HEK293T (cell line): ENCODE measurements around the gene TMEM135.

Experiments
- CTCF ChIA-PET: fragments of 350-600 bp; formaldehyde crosslinking; extraction: SDS; loops from one replicate; lab custom pipeline; 2021; ENCODE audit warnings: antibody characterized with exemption, inconsistent platforms; lab: Yijun Ruan, JAX
- POLR2A ChIA-PET: fragments of 350-600 bp; formaldehyde crosslinking; extraction: SDS; loops from one replicate; lab custom pipeline; 2020; ENCODE audit warnings: antibody characterized with exemption, inconsistent platforms; lab: Yijun Ruan, JAX
- DNase-seq: peaks from one replicate; pipeline ENCODE4 v3.0.0; 2012; ENCODE audit warnings: mixed read lengths; ENCODE audit errors: extremely low spot score
- ARNT ChIP-seq: fragments of 450-650 bp; IDR thresholded peaks from 2 replicates; pipeline ENCODE4 v1.6.1; 2017; ENCODE audit warnings: mild to moderate bottlenecking
- BHLHE40 ChIP-seq: fragments of 450-650 bp; IDR thresholded peaks from 2 replicates; pipeline ENCODE4 v1.6.1; 2016; ENCODE audit warnings: mild to moderate bottlenecking, moderate library complexity, borderline replicate concordance
- CTBP1 ChIP-seq: fragments of 450-650 bp; IDR thresholded peaks from 2 replicates; pipeline ENCODE4 v1.6.1; 2016; ENCODE audit warnings: borderline replicate concordance
- ELF4 ChIP-seq: fragments of 450-650 bp; IDR thresholded peaks from 2 replicates; pipeline ENCODE4 v1.6.1; 2017; ENCODE audit warnings: antibody characterized with exemption
- FOXA1 ChIP-seq: fragments of 450-650 bp; IDR thresholded peaks from 2 replicates; pipeline ENCODE4 v1.6.1; 2016; ENCODE audit warnings: mild to moderate bottlenecking
- FOXK2 ChIP-seq: fragments of 450-650 bp; IDR thresholded peaks from 2 replicates; pipeline ENCODE4 v1.6.1; 2016; ENCODE audit warnings: mild to moderate bottlenecking
- FOXM1 ChIP-seq: fragments of 450-650 bp; IDR thresholded peaks from 2 replicates; pipeline ENCODE4 v1.6.1; 2017; ENCODE audit warnings: mild to moderate bottlenecking, borderline replicate concordance
- HDGF ChIP-seq: fragments of 450-650 bp; IDR thresholded peaks from 2 replicates; pipeline ENCODE4 v1.6.1; 2017; ENCODE audit warnings: antibody characterized with exemption, borderline replicate concordance
- L3MBTL2 ChIP-seq: fragments of 450-650 bp; conservative IDR thresholded peaks from 2 replicates; pipeline ENCODE4 v1.6.1; 2016; ENCODE audit warnings: mild to moderate bottlenecking
- LEF1 ChIP-seq: fragments of 450-650 bp; IDR thresholded peaks from 2 replicates; pipeline ENCODE4 v1.6.1; 2017; ENCODE audit warnings: mild to moderate bottlenecking, borderline replicate concordance
- NFRKB ChIP-seq: fragments of 450-650 bp; IDR thresholded peaks from 2 replicates; pipeline ENCODE4 v1.6.1; 2016; ENCODE audit warnings: mild to moderate bottlenecking, moderate library complexity
- PKNOX1 ChIP-seq: fragments of 450-650 bp; IDR thresholded peaks from 2 replicates; pipeline ENCODE4 v1.6.1; 2016
- SP1 ChIP-seq: fragments of 450-650 bp; IDR thresholded peaks from 2 replicates; pipeline ENCODE4 v1.6.1; 2017
- SUZ12 ChIP-seq: fragments of 450-650 bp; IDR thresholded peaks from 2 replicates; pipeline ENCODE4 v1.6.1; 2016; ENCODE audit warnings: mild to moderate bottlenecking
- TARDBP ChIP-seq: fragments of 450-650 bp; IDR thresholded peaks from 2 replicates; pipeline ENCODE4 v1.6.1; 2016
- ZNF384 ChIP-seq: fragments of 450-650 bp; IDR thresholded peaks from 2 replicates; pipeline ENCODE4 v1.6.1; 2016

The TMEM135 gene

DNA sequence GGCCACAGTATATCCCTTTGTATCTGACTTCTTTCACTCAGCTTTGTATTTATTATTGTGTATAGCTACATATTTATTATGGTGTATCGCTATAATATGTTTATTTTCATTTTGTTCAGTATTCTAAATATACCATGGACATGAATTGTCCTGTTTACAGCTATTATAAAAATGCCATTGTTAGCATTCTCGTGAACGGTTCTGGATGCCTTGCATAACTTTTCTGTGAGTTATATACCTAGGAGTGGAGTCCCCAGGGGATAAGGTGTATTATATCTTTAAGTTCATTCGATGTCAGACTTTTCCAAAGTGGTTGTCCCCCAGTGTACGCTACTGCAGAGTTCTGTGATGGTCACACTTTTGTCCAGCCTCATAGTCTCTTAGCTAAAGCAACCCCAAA, 301.7 kb downstream of the TMEM135 start:
- POLR2A ChIA-PET = no interaction called here

DNA sequence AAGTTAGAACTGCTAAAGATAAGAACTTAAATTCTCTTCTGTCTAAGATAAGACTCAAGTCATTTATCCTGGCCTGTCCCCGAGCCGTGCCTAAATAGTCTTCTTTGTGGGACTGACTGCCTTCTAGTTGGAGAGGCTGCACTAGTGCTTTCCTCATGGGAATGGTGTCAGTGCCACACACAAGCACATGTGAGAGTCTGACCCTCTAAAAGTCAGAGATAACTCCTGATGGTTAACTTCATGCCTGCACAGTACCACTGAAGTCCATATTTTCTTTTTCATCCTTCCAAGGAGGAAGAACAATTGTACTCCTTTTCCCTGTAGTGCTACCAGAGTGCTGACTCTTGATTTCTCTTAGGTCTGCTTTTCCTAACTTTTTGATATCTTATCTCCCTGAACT, 309.7 kb downstream of the TMEM135 start:
- TF ChIP-seq ELF4 (no peak), LEF1 (no peak), HDGF (no peak), ARNT (no peak), BHLHE40 (no peak), FOXA1 (no peak), SUZ12 (no peak), L3MBTL2 (no peak), FOXM1 (no peak), CTBP1 (no peak), ZNF384 (no peak), PKNOX1 (no peak)
- ChIA-PET POLR2A (no interaction called here), CTCF (no interaction called here)
- no peak for DNase-seq

More for the DNA sequence above, 301.7 kb downstream of the TMEM135 start:
- DNase-seq = no peak
- TF ChIP-seq NFRKB (no peak), FOXK2 (no peak)
- CTCF ChIA-PET = interaction anchor here (0.7 kb wide), 1 partner anchor 9 kb away, joined by 3 read pairs; no protein-coding TSS in a partner anchor

DNA sequence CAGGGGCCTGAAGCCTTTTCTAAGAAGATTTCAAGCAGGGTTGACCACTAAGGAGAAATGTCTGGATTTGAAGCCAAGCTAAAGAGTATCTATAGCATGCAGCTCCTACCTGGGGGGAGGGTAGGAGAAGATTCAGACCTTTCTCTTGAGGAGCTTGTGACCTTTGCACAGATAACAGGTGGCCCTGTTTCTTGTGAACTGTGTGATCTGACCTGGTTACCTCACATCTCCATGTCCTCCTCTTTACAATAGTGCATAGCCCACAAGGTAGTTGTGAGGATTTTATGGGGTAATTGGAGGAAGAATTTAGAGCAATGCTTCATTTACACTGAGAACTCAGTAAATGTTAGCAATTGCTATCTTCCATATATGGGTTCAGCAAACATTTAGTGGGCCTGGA, 310.1 kb downstream of the TMEM135 start:
- CTCF ChIA-PET = no interaction called here
- DNase-seq = no peak
- TF ChIP-seq ARNT (no peak), PKNOX1 (no peak), NFRKB (no peak), SUZ12 (no peak), ELF4 (no peak), ZNF384 (no peak), LEF1 (no peak), CTBP1 (no peak), TARDBP (no peak)
- POLR2A ChIA-PET = no interaction called here

DNA sequence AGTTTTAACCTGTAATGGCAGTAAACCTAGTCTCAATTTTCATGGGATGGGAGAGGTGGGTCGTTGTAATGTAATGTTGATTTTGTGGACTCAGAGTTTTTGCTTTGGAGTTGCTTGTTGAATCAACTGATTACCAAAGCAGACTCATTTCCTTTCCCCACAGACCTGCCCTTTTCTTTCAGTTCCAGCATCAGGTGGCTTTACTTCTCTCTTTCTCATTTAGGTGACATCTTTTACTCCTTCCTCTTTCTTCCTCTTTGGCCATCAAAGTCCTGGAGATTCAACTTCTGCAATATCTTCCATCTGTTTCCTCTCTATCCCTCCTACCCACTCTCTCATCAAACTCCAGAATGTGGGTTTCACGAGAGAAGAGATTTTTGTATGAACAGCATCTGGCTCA, 313.9 kb downstream of the TMEM135 start:
- no peak for DNase-seq
- TF ChIP-seq BHLHE40 = no peak
- no peak for TF ChIP-seq ZNF384
- TF ChIP-seq CTBP1 = no peak
- TF ChIP-seq PKNOX1 = no peak
- no peak for TF ChIP-seq FOXK2
- TF ChIP-seq SP1 = no peak
- no peak for TF ChIP-seq LEF1
- no peak for TF ChIP-seq FOXM1
- no peak for TF ChIP-seq SUZ12
- no peak for TF ChIP-seq HDGF
- no peak for TF ChIP-seq TARDBP
- no peak for TF ChIP-seq NFRKB
- no peak for TF ChIP-seq ARNT
- TF ChIP-seq ELF4 = no peak
- TF ChIP-seq L3MBTL2 = no peak
- no peak for TF ChIP-seq FOXA1
- ChIA-PET POLR2A (no interaction called here), CTCF (interaction anchor here (0.6 to 2.7 kb wide), 6 partner anchors 67 to 405 kb away, joined by 3 to 18 read pairs (median 3); no protein-coding TSS in a partner anchor)

DNA sequence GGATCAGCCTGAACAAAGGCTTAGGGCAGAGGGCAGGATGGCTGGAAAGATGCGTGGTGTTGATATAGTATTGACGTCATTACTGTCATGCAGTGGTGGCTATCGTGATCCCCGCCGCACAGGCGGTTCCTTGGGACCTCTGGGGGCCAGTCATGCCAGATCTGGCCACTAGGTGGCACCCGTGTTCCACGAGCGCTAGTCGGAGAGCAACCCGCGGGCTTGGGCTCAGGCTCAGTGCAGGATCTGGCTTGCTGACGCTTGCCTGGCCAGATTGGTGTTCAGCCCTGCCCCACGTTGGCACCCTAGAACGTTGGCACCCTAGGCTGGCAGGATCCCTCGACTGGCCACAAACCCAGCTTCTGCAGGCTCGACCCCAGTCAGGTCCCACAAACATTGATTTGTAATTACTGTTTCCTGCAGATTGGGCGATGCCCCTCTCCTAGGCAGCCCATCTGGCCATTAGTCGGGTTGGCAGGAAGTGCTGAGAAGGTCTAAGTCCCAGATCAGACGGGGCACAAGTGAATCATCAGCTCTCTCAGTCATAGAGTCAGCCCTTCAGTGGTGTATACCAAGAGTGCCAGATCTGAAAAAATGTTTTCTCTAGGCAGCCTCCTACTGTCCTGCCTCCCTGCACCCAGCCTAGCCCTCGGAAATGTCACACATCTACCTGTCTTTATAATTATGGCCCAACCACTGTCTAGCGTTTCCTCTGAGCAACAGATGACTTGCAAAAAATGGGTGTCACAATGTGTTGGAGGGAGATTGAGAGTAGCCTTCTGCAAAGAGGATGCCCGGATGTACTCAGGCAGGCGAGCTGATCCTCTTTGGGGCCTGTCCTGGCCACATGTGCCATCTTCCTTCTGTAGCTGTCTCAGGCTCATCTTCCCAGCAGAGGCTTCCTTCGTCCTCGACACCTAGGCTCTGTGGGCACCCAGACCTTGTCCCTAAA, 315.3 kb downstream of the TMEM135 start:
- peak; percentile 91 for DNase-seq
- ChIA-PET CTCF (interaction anchor here (0.7 to 2.7 kb wide), 6 partner anchors 16 to 1003 kb away, joined by 3 to 18 read pairs (median 4); no protein-coding TSS in a partner anchor), POLR2A (no interaction called here)
- no peak for TF ChIP-seq FOXK2
- TF ChIP-seq ARNT = no peak
- no peak for TF ChIP-seq SP1
- no peak for TF ChIP-seq TARDBP
- no peak for TF ChIP-seq FOXM1
- TF ChIP-seq BHLHE40 = no peak
- no peak for TF ChIP-seq CTBP1
- TF ChIP-seq ELF4 = no peak
- TF ChIP-seq L3MBTL2 = no peak
- TF ChIP-seq ZNF384 = no peak
- no peak for TF ChIP-seq HDGF
- no peak for TF ChIP-seq PKNOX1
- no peak for TF ChIP-seq FOXA1
- no peak for TF ChIP-seq SUZ12
- TF ChIP-seq LEF1 = no peak
- no peak for TF ChIP-seq NFRKB
